ENCODE results near the gene SOHLH1. TPM values are rescaled to one million over a fixed set of nuclear protein-coding genes. Genes with fewer than 3 reads are reported as not detected.

The SOHLH1 gene
- total RNA-seq, 3 donors from 2014 or later, result not detected

GRCh38 chr9:135722365-135722764, 23.1 kb upstream of the SOHLH1 start:
- intact Hi-C loops (cut with DNase I; ENCODE audit: low total_unique reads), result no loop called here
- Histone ChIP-seq H3K27ac (no peak overlapping the region), H3K27me3 (peaks cover 4 to 93% of the 10 kb centered on the region in 2 donors), H3K36me3 (no peaks in the 10 kb centered on the region), H3K4me3 (no peak overlapping the region), H3K9me3 (no peaks in the 10 kb centered on the region), H3K4me1 (no peaks in the 10 kb centered on the region)
- TF ChIP-seq POLR2AphosphoS5 (IDR thresholded peaks at IDR 0.05) (no peak), CTCF (IDR thresholded peaks at IDR 0.05) (no peak), POLR2A (IDR thresholded peaks at IDR 0.05) (no peak)
- no peak for DNase-seq (ENCODE audit: low spot score in 2 of 2)

- no peak overlapping the region for H3K27ac ChIP-seq
- no peaks in the 10 kb centered on the region for H3K36me3 ChIP-seq
- TF ChIP-seq POLR2A (IDR thresholded peaks at IDR 0.05) (no peak), POLR2AphosphoS5 (IDR thresholded peaks at IDR 0.05) (no peak), CTCF (IDR thresholded peaks at IDR 0.05) (no peak)
- intact Hi-C loops (cut with DNase I; ENCODE audit: low total_unique reads), result no loop called here
- no peaks in the 10 kb centered on the region for H3K9me3 ChIP-seq
- no peak overlapping the region for H3K4me3 ChIP-seq
- DNase-seq (ENCODE audit: low spot score in 2 of 2), result no peak
- H3K27me3 ChIP-seq, result peaks cover 0 to 100% of the 10 kb centered on the region in 2 donors
- H3K4me1 ChIP-seq, result no peaks in the 10 kb centered on the region
These were observed 20.2 kb upstream of the SOHLH1 start for GRCh38 chr9:135719472-135719871.

GRCh38 chr9:135718616-135719015, 19.3 kb upstream of the SOHLH1 start:
- intact Hi-C loops (cut with DNase I; ENCODE audit: low total_unique reads), result no loop called here
- TF ChIP-seq POLR2AphosphoS5 (IDR thresholded peaks at IDR 0.05) (no peak), POLR2A (IDR thresholded peaks at IDR 0.05) (no peak), CTCF (IDR thresholded peaks at IDR 0.05) (no peak)
- no peaks in the 10 kb centered on the region for H3K36me3 ChIP-seq
- peaks cover 0 to 97% of the 10 kb centered on the region in 2 donors for H3K27me3 ChIP-seq
- no peaks in the 10 kb centered on the region for H3K4me1 ChIP-seq
- H3K27ac ChIP-seq, result no peak overlapping the region
- no peaks in the 10 kb centered on the region for H3K9me3 ChIP-seq
- no peak for DNase-seq (ENCODE audit: low spot score in 2 of 2)
- no peak overlapping the region for H3K4me3 ChIP-seq

GRCh38 chr9:135717410-135717809, 18.1 kb upstream of the SOHLH1 start:
- no peaks in the 10 kb centered on the region for H3K36me3 ChIP-seq
- TF ChIP-seq CTCF (IDR thresholded peaks at IDR 0.05), result no peak
- no peak for TF ChIP-seq POLR2AphosphoS5 (IDR thresholded peaks at IDR 0.05)
- no peak for TF ChIP-seq POLR2A (IDR thresholded peaks at IDR 0.05)
- H3K4me3 ChIP-seq, result no peak overlapping the region
- no peak overlapping the region for H3K27ac ChIP-seq
- H3K4me1 ChIP-seq, result no peaks in the 10 kb centered on the region
- peaks cover 0 to 97% of the 10 kb centered on the region in 2 donors for H3K27me3 ChIP-seq
- intact Hi-C loops (cut with DNase I; ENCODE audit: low total_unique reads), result no loop called here
- no peak for DNase-seq (ENCODE audit: low spot score in 2 of 2)
- H3K9me3 ChIP-seq, result no peaks in the 10 kb centered on the region

- Histone ChIP-seq H3K27ac (no peak overlapping the region), H3K4me1 (no peaks in the 10 kb centered on the region), H3K9me3 (no peaks in the 10 kb centered on the region), H3K4me3 (no peak overlapping the region), H3K27me3 (peaks cover 0 to 96% of the 10 kb centered on the region in 2 donors), H3K36me3 (no peaks in the 10 kb centered on the region)
- DNase-seq (ENCODE audit: low spot score in 2 of 2), result no peak
- intact Hi-C loops (cut with DNase I; ENCODE audit: low total_unique reads), result no loop called here
- TF ChIP-seq POLR2AphosphoS5 (IDR thresholded peaks at IDR 0.05) (no peak), POLR2A (IDR thresholded peaks at IDR 0.05) (no peak), CTCF (IDR thresholded peaks at IDR 0.05) (no peak)
These were observed 16.8 kb upstream of the SOHLH1 start for GRCh38 chr9:135716045-135716444.
